K562 (cell line): Measurements from ENCODE around the gene CHN2. TPM values are rescaled to one million over a fixed set of nuclear protein-coding genes. Genes with fewer than 3 reads are reported as not detected.

Source experiments
- ATAC-seq: fragments of 200-7000 bp; cut with Tn5 transposase; 3 replicates; pipeline ENCODE4 v1.9.1; 2020; ENCODE audit warnings: moderate library complexity
- BruUV-seq: library from RNA; stranded (reverse); fragments of 400-500 nt; replicated peaks from 2 replicates; lab custom pipeline; 2021; lab: Mats Ljungman, UMichigan
- CTCF ChIA-PET: fragments of 300-600 bp; formaldehyde crosslinking; extraction: SDS; loops from one replicate; lab custom pipeline; 2021; ENCODE audit warnings: low intra/inter-chr PET ratio; lab: Yijun Ruan, JAX
- POLR2A ChIA-PET: fragments of 300-600, 350-650 bp; sonication (Branson Sonifier 250); formaldehyde crosslinking; extraction: SDS; loops from one replicate; lab custom pipeline; 2021; ENCODE audit warnings: antibody characterized with exemption, inconsistent platforms; lab: Yijun Ruan, JAX
- DNase-seq, 4 experiments: peaks; one replicate each; pipeline versions ENCODE4 v3.0.0 to v3.0.0-alpha.2; 2011 to 2018; ENCODE audit warnings: low spot score in 3 of 4, mixed read lengths in 3 of 4; ENCODE audit errors: extremely low read depth in 1 of 4
- FAIRE-seq: peaks from 2 replicates; lab custom pipeline; 2011; peaks lifted over from hg19 to GRCh38; lab: Jason Lieb, UNC
- H2AFZ ChIP-seq: 2 replicates; pipeline ENCODE4 v1.6.0; 2011; ENCODE audit warnings: low read depth, low read length, control low read depth, inconsistent platforms
- H3K27ac ChIP-seq: fragments of 200-600 bp; 3 replicates; pipeline ENCODE4 v1.8.0; 2011; ENCODE audit warnings: low read depth, mild to moderate bottlenecking, control low read depth, inconsistent platforms, low read length, moderate library complexity, mixed read lengths; ENCODE audit errors: extremely low read depth
- H3K27me3 ChIP-seq, 2 experiments: fragments of 300-600 bp in 1 of 2; 2 replicates in 1 of 2; 3 replicates in 1 of 2; pipeline versions ENCODE4 v1.6.0 to v1.8.0; 2011; ENCODE audit warnings: inconsistent platforms in 2 of 2, low read length in 2 of 2, mild to moderate bottlenecking in 1 of 2, mixed read lengths in 1 of 2, moderate library complexity in 1 of 2; ENCODE audit not compliant: control insufficient read depth in 2 of 2, insufficient read depth in 2 of 2
- H3K36me3 ChIP-seq: fragments of 300-600 bp; 3 replicates; pipeline ENCODE4 v1.8.0; 2011; ENCODE audit warnings: mild to moderate bottlenecking, low read length, inconsistent platforms; ENCODE audit not compliant: control insufficient read depth, insufficient read depth
- H3K4me1 ChIP-seq, 2 experiments: fragments of 200-600 bp in 1 of 2; replicated peaks in 1 of 2; 2 replicates in 1 of 2; 3 replicates in 1 of 2; pipeline versions ENCODE4 v1.5.1 to v1.8.0; 2011; ENCODE audit warnings: inconsistent platforms in 2 of 2, low read length in 2 of 2, mild to moderate bottlenecking in 1 of 2, mixed read lengths in 1 of 2, moderate library complexity in 1 of 2; ENCODE audit not compliant: control insufficient read depth in 2 of 2, insufficient read depth in 2 of 2
- H3K4me2 ChIP-seq: 2 replicates; pipeline ENCODE4 v1.6.1; 2011; ENCODE audit warnings: low read length, control low read depth, inconsistent platforms, mixed read lengths; ENCODE audit not compliant: insufficient read depth
- H3K4me3 ChIP-seq: fragments of 200-600 bp; sonication (generic), shearing (Covaris generic); 2 replicates; pipeline ENCODE4 v1.5.1; 2016; ENCODE audit warnings: control low read depth, inconsistent platforms
- H3K79me2 ChIP-seq: fragments of 200-600 bp; 3 replicates; pipeline ENCODE4 v1.8.0; 2011; ENCODE audit warnings: low read length, inconsistent platforms; ENCODE audit not compliant: control insufficient read depth, insufficient read depth
- H3K9ac ChIP-seq, 2 experiments: 2 replicates each; pipeline versions ENCODE4 v1.6.0 to v1.6.1; 2011; ENCODE audit warnings: low read depth in 2 of 2, low read length in 2 of 2, control low read depth in 1 of 2, inconsistent platforms in 1 of 2, mild to moderate bottlenecking in 1 of 2, mixed read lengths in 1 of 2; ENCODE audit not compliant: insufficient read depth in 1 of 2
- H3K9me1 ChIP-seq: one replicate; pipeline ENCODE4 v1.6.0; 2011; ENCODE audit warnings: inconsistent platforms, mild to moderate bottlenecking, low read length, moderate library complexity; ENCODE audit not compliant: control insufficient read depth, insufficient read depth
- H3K9me3 ChIP-seq: replicated peaks from 2 replicates; pipeline ENCODE4 v1.5.1; 2011; ENCODE audit warnings: low read depth, low read length, inconsistent platforms; ENCODE audit not compliant: control insufficient read depth, insufficient read depth
- H4K20me1 ChIP-seq: replicated peaks from 2 replicates; pipeline ENCODE4 v1.6.1; 2011; ENCODE audit warnings: low read length, inconsistent platforms, mixed read lengths; ENCODE audit not compliant: control insufficient read depth, insufficient read depth
- BCOR ChIP-seq: fragments of 450-650 bp; IDR thresholded peaks from 2 replicates; pipeline ENCODE4 v1.6.1; 2016
- BRD9 ChIP-seq: fragments of 450-650 bp; IDR thresholded peaks from 2 replicates; pipeline ENCODE4 v1.6.1; 2018; ENCODE audit warnings: low read depth; ENCODE audit not compliant: partially characterized antibody
- FOXP4 ChIP-seq: sonication (generic); formaldehyde crosslinking; IDR thresholded peaks from 2 replicates; pipeline ENCODE4 v1.8.0; 2022; ENCODE audit warnings: mild to moderate bottlenecking, missing genetic modification reagents, borderline replicate concordance
- HDAC1 ChIP-seq, 2 experiments: fragments of 450-650 bp; IDR thresholded peaks; 2 replicates each; pipeline ENCODE4 v1.6.1; 2016 to 2017; ENCODE audit warnings: inconsistent platforms in 1 of 2, mild to moderate bottlenecking in 1 of 2, moderate library complexity in 1 of 2
- NR2C1 ChIP-seq, 2 experiments: fragments of 450-650 bp; IDR thresholded peaks; 2 replicates each; pipeline ENCODE4 v1.6.1; 2017; ENCODE audit warnings: mild to moderate bottlenecking in 2 of 2, antibody characterized with exemption in 1 of 2, inconsistent platforms in 1 of 2, missing compliant biosample characterization in 1 of 2, missing genetic modification characterization in 1 of 2
- THRA ChIP-seq: fragments of 450-650 bp; IDR thresholded peaks from 2 replicates; pipeline ENCODE4 v1.6.1; 2017; ENCODE audit warnings: mild to moderate bottlenecking, moderate library complexity
- ZNF407 ChIP-seq: fragments of 450-650 bp; IDR thresholded peaks from 2 replicates; pipeline ENCODE4 v1.6.1; 2016; ENCODE audit warnings: low read depth
- WGBS: fragments of 100-300 bp; shearing (Covaris generic); methylation state at CpG from one replicate; pipeline ENCODE4 v1.1.6; 2016; ENCODE audit warnings: low coverage, mixed read lengths; ENCODE audit not compliant: insufficient coverage; ENCODE audit errors: missing lambda C conversion rate; 5-methylcytosine and 5-hydroxymethylcytosine counted together
- in situ Hi-C: fragments of 300-500 bp; cut with MboI; formaldehyde crosslinking; loops from 4 replicates; pipeline ENCODE4 v1.15.0; 2018; ENCODE audit warnings: inconsistent platforms, mixed read lengths
- intact Hi-C: fragments of 100-400 bp; cut with micrococcal nuclease; formaldehyde crosslinking; loops from 2 replicates; pipeline ENCODE4 v1.14.2; 2022
- polyA plus RNA-seq, 8 experiments: library from polyadenylated mRNA; depleted of rRNA in 4 of 8; stranded (reverse) in 5 of 8; unstranded in 3 of 8; fragments of >200 nt; fragmentation: Nextera tagmentation in 2 of 8; fragmentation: Illumina TruSeq in 1 of 8; extraction: Ambion mirVana in 2 of 8; extraction: Trizol in 1 of 8; gene quantifications; 2 replicates each; pipeline versions ENCODE4 v1.2.1 to v1.2.3, GENCODE V29; 2011 to 2014; ENCODE audit warnings: inconsistent platforms in 1 of 8, missing spikeins in 1 of 8
- total RNA-seq, 7 experiments: library from RNA; depleted of rRNA in 6 of 7; stranded (reverse); fragments of >200 nt in 6 of 7; fragmentation: Illumina TruSeq in 2 of 7; extraction: Trizol in 2 of 7; gene quantifications; 2 replicates each; pipeline versions ENCODE4 v1.2.1 to v1.2.3, GENCODE V29; 2011 to 2021; ENCODE audit warnings: low replicate concordance in 1 of 7

CHN2 gene
- total and polyA plus RNA-seq, 9 of the 15 experiments (the other 6 are each of a cell fraction or from before 2014, with no cell fraction given), result 0.12 to 2.1 (median 0.31) TPM; not detected in 1

GRCh38 chr7:29397398-29397797 is 202.8 kb downstream of the CHN2 start:
- WGBS, result 3% methylated on average over 2 of the region's 2 CpGs
- H3K79me2 ChIP-seq, result no peaks in the 10 kb centered on the region
- intact Hi-C loops, result no loop called here

More at GRCh38 chr7:29397398-29397797, 202.8 kb downstream of the CHN2 start:
- no peak overlapping the region for H2AFZ ChIP-seq
- FAIRE-seq (no peak), ATAC-seq (no peak), DNase-seq (no peak)
- H3K36me3 ChIP-seq, result no peaks in the 10 kb centered on the region
- no peak overlapping the region for H3K4me2 ChIP-seq
- ChIA-PET POLR2A (interaction anchor here (0.6 to 0.7 kb wide), 2 partner anchors 114 to 732 kb away, joined by 3 read pairs; no protein-coding TSS in a partner anchor), CTCF (no interaction called here)
- peaks cover 5 to 31% of the 10 kb centered on the region in 2 experiments; a peak in 3 of 5 replicates for H3K27me3 ChIP-seq
- no peaks in the 10 kb centered on the region for H3K9me3 ChIP-seq
- no peaks in the 10 kb centered on the region for H4K20me1 ChIP-seq
- TF ChIP-seq NR2C1 (IDR thresholded peaks at IDR 0.05) (no peak), NR2C1 (tag; IDR thresholded peaks at IDR 0.05) (no peak), THRA (no peak), BCOR (no peak), HDAC1 (IDR thresholded peaks at IDR 0.05) (no peak), BRD9 (no peak), ZNF407 (no peak), FOXP4 (no peak)
- BruUV-seq, result no TSS peak
- no peaks in the 10 kb centered on the region for H3K9me1 ChIP-seq
- in situ Hi-C loops, result no loop called here
- no peaks in the 10 kb centered on the region for H3K4me1 ChIP-seq
- H3K9ac ChIP-seq, result no peak overlapping the region
- no peak overlapping the region for H3K27ac ChIP-seq
- H3K4me3 ChIP-seq, result no peak overlapping the region
